ENCODE measurements around the gene EEF2.

The EEF2 gene

GRCh38 chr19:3983936-3984583 is 1.2 kb downstream of the EEF2 start:
- no peak for DNase-seq

- DNase-seq, result no peak
Observed at GRCh38 chr19:3983542-3983914, 1.7 kb downstream of the EEF2 start.

GRCh38 chr19:3982701-3983541 is 2.3 kb downstream of the EEF2 start:
- DNase-seq, result no peak

- DNase-seq, result no peak
Observed at GRCh38 chr19:3981736-3982681, 3.3 kb downstream of the EEF2 start.

DNA sequence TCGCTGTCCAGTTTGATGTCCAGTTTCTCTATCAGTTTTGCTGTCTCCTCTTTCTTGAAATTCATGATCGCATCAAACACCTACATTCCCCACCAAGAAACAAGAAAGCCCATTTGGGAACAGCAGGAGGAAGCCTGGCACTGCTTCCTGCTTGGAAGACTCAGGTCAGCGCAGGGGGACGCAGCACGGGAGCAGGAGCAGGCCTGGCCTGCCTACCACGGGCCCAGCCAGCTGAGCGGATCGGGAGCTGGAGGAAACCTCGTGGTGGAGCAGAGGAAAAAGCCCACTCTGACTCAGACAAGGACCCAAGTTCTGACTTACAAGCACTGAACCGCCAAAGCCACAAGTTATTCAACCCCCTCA is 3.9 kb downstream of the EEF2 start:
- no peak for DNase-seq

- DNase-seq, result no peak
Observed at GRCh38 chr19:3980353-3981251, 4.7 kb downstream of the EEF2 start.

DNA sequence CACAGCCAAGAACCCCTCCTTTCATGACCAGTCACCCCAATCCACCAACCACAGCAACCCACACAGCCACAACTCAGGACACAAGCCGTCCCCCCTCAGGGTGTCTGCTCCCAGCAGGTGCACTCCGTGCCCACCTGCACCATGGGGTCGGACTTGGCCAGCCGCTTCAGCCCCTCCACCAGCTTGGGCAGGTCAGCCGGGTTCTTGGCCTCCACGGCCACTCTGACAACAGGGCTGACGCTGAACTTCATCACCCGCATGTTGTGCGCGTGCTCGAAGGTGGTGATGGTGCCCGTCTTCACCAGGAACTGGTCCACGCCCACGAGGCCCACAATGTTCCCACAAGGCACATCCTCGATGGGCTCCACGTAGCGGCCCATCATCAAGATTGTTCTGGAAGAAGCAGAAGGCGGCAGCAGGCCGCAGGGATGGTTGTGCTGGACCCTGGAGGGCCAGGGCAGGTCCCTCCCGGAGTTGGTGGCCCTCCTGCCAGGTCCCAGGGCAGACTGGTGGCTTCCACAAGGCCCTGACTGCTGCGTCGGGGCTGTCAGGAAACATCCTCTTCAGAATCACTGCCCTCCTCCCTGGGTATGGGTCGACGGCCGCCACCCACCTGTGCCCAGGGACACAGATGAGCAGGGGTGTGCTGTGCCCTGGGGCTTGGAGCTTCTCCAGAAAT is 5.5 kb downstream of the EEF2 start:
- no peak for DNase-seq

DNA sequence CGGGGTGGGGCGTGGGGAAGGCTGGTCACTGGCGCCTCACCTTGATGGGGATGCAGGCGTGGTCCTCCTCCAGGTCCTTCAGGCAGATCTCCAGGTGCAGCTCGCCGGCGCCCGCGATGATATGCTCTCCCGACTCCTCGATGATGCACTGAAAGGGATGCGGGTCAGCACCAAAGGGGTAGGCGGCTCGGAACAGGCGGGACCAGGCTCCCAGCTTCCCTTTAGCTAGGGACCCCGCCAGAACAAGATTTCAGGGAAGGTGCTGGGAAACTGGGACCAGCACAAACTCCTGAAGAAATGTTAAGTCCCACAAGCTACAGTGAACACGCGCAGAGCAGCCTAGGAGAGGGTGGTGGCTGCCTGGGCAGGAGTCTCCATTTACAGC is 6.0 kb downstream of the EEF2 start:
- DNase-seq, result no peak

GRCh38 chr19:3978145-3978544 is 7.1 kb downstream of the EEF2 start:
- DNase-seq, result no peak

GRCh38 chr19:3977242-3978143 is 7.8 kb downstream of the EEF2 start:
- DNase-seq, result no peak

GRCh38 chr19:3976495-3977241 is 8.6 kb downstream of the EEF2 start:
- no peak for DNase-seq

GRCh38 chr19:3975637-3976087 is 9.6 kb downstream of the EEF2 start:
- DNase-seq, result no peak

DNA sequence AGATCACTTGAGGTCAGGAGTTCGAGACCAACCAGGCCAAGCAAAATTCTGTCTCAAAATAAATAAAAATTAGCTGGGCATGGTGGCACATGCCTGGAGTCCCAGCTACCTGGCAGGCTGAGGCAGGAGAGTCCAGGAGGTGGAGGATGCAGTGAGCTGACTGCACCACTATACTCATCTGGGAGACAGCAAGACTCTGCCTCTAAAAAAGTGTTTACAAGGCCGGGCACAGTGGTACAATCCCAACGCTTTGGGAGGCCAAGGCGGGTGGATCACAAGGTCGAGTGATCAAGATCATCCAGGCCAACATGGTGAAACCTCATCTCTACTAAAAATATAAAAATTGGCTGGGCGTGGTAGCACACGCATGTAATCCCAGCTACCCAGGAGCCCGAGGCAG is 10.1 kb downstream of the EEF2 start:
- no peak for DNase-seq

GRCh38 chr19:3970808-3971598 is 14.3 kb downstream of the EEF2 start, which contains the start of gene DAPK3:
DAPK3 (minus strand) TSS chr19:3971099; CDS start chr19:3969735, 1,364 bp downstream.
- DNase-seq, result peak; percentile 98

GRCh38 chr19:3970313-3970807 is 14.9 kb downstream of the EEF2 start:
- DNase-seq, result no peak

- DNase-seq, result no peak
Observed at GRCh38 chr19:3969435-3970312, 15.6 kb downstream of the EEF2 start.

All from NCI-H2029 (cell line).